SU-DHL-6 (cell line): ENCODE measurements around the gene CHRNA4.

ENCODE experiments used
- H2AFZ ChIP-seq: fragments of 200-600 bp; sonication (generic); 2 replicates; pipeline ENCODE4 v1.6.1; 2014; ENCODE audit warnings: low read depth, mild to moderate bottlenecking, moderate library complexity, mixed read lengths, antibody characterized with exemption, low read length; ENCODE audit not compliant: severe bottlenecking
- H3F3A ChIP-seq: fragments of 200-600 bp; shearing (Covaris generic); 2 replicates; pipeline ENCODE4 v1.6.0; 2016; ENCODE audit warnings: antibody characterized with exemption, mild to moderate bottlenecking; ENCODE audit not compliant: insufficient read depth
- H3K27ac ChIP-seq: fragments of 200-600 bp; sonication (generic); 2 replicates; pipeline ENCODE4 v1.5.1; 2016; ENCODE audit warnings: low read depth, mild to moderate bottlenecking, low read length, moderate library complexity, mixed read lengths
- H3K27me3 ChIP-seq: fragments of 200-600 bp; sonication (generic), shearing (Covaris generic); 2 replicates; pipeline ENCODE4 v1.6.0; 2014; ENCODE audit warnings: mild to moderate bottlenecking, low read length
- H3K36me3 ChIP-seq: fragments of 200-600 bp; sonication (generic); 2 replicates; pipeline ENCODE4 v1.6.1; 2014; ENCODE audit warnings: mild to moderate bottlenecking, low read length, mixed read lengths
- H3K4me2 ChIP-seq: fragments of 300-600, 200-600 bp; shearing (Covaris generic), sonication (generic); 2 replicates; pipeline ENCODE4 v1.6.0; 2014; ENCODE audit warnings: low read length, low read depth, mild to moderate bottlenecking; ENCODE audit not compliant: poor library complexity, severe bottlenecking
- H3K4me3 ChIP-seq: fragments of 200-600 bp; sonication (generic); 2 replicates; pipeline ENCODE4 v1.5.1; 2014; ENCODE audit warnings: antibody characterized with exemption, low read length, mild to moderate bottlenecking, mixed read lengths; ENCODE audit not compliant: insufficient read depth, poor library complexity, severe bottlenecking
- H3K79me2 ChIP-seq: fragments of 200-600 bp; sonication (generic); 2 replicates; pipeline ENCODE4 v1.6.1; 2014; ENCODE audit warnings: mild to moderate bottlenecking, low read length, moderate library complexity; ENCODE audit not compliant: insufficient read depth
- H3K9ac ChIP-seq: fragments of 200-600 bp; sonication (generic); 2 replicates; pipeline ENCODE4 v1.7.0; 2014; ENCODE audit warnings: mild to moderate bottlenecking, low read length
- H3K9me2 ChIP-seq: fragments of 200-600 bp; sonication (generic); replicated peaks from 2 replicates; pipeline ENCODE4 v1.6.1; 2014; ENCODE audit warnings: low read length; ENCODE audit not compliant: insufficient read depth
- H3K9me3 ChIP-seq: fragments of 200-600 bp; sonication (generic); 2 replicates; pipeline ENCODE4 v1.6.1; 2014; ENCODE audit warnings: low read length, mixed read lengths; ENCODE audit not compliant: insufficient read depth
- H4K20me1 ChIP-seq: fragments of 200-600 bp; sonication (generic); 2 replicates; pipeline ENCODE4 v1.6.1; 2014; ENCODE audit warnings: low read depth, mild to moderate bottlenecking, antibody characterized with exemption, low read length, moderate library complexity, mixed read lengths
- CTCF ChIP-seq: fragments of 200-600 bp; sonication (generic); IDR thresholded peaks from one replicate; pipeline ENCODE4 v1.5.1; 2017; ENCODE audit warnings: antibody characterized with exemption, mild to moderate bottlenecking, low read length, moderate library complexity; ENCODE audit not compliant: insufficient read depth, poor library complexity, severe bottlenecking
- EZH2phosphoT487 ChIP-seq: fragments of 200-600 bp; sonication (generic), shearing (Covaris generic); conservative IDR thresholded peaks from 2 replicates; pipeline ENCODE4 v1.6.1; 2018; ENCODE audit warnings: mild to moderate bottlenecking, antibody characterized with exemption, low read length, moderate library complexity, mixed read lengths

Gene CHRNA4

GRCh38 chr20:63406011-63406410 lies 44.9 kb upstream of the CHRNA4 start:
- no peaks in the 10 kb centered on the region for H3K79me2 ChIP-seq
- H3K9ac ChIP-seq: no peak overlapping the region
- H3K9me2 ChIP-seq: no peaks in the 10 kb centered on the region
- no peaks in the 10 kb centered on the region for H3K9me3 ChIP-seq
- no peak overlapping the region for H3K27ac ChIP-seq
- H4K20me1 ChIP-seq: no peaks in the 10 kb centered on the region
- H3K4me2 ChIP-seq: no peak overlapping the region
- H2AFZ ChIP-seq: no peak overlapping the region
- H3K4me3 ChIP-seq: no peak overlapping the region
- H3K36me3 ChIP-seq: no peaks in the 10 kb centered on the region
- no peak for TF ChIP-seq CTCF
- no peak for TF ChIP-seq EZH2phosphoT487
- H3K27me3 ChIP-seq: no peaks in the 10 kb centered on the region
- no peaks in the 10 kb centered on the region for H3F3A ChIP-seq

- Histone ChIP-seq H2AFZ (no peak overlapping the region), H3K9me3 (no peaks in the 10 kb centered on the region), H3K9ac (no peak overlapping the region), H3K4me3 (no peak overlapping the region), H4K20me1 (no peaks in the 10 kb centered on the region), H3F3A (no peaks in the 10 kb centered on the region), H3K79me2 (no peaks in the 10 kb centered on the region), H3K27me3 (no peaks in the 10 kb centered on the region), H3K36me3 (no peaks in the 10 kb centered on the region), H3K9me2 (no peaks in the 10 kb centered on the region), H3K27ac (no peak overlapping the region), H3K4me2 (no peak overlapping the region)
- no peak for TF ChIP-seq CTCF
- TF ChIP-seq EZH2phosphoT487: no peak
Observed at GRCh38 chr20:63405102-63405730, 44.1 kb upstream of the CHRNA4 start.

GRCh38 chr20:63404129-63405085 lies 43.3 kb upstream of the CHRNA4 start:
- no peaks in the 10 kb centered on the region for H3F3A ChIP-seq

More at GRCh38 chr20:63404129-63405085, 43.3 kb upstream of the CHRNA4 start:
- Histone ChIP-seq H2AFZ (no peak overlapping the region), H3K79me2 (no peaks in the 10 kb centered on the region), H3K9ac (no peak overlapping the region), H4K20me1 (no peaks in the 10 kb centered on the region), H3K36me3 (no peaks in the 10 kb centered on the region), H3K27me3 (no peaks in the 10 kb centered on the region), H3K9me2 (no peaks in the 10 kb centered on the region), H3K27ac (no peak overlapping the region), H3K9me3 (no peaks in the 10 kb centered on the region), H3K4me2 (no peak overlapping the region), H3K4me3 (no peak overlapping the region)
- TF ChIP-seq EZH2phosphoT487 (no peak), CTCF (no peak)
